Dermis blood vessel endothelial cell (primary cell): ENCODE measurements around the gene FLNA. TPM values are rescaled to one million over a fixed set of nuclear protein-coding genes. Genes with fewer than 3 reads are reported as not detected.
A peak's percentile ranks its signal among the peaks of the same experiment; 100 is the strongest.
"Not testable (repeated sequence)": the region's sequence is repeated elsewhere in the genome, so short reads cannot be mapped to it uniquely, and the experiment has no call there.

Experiments
- DNase-seq: peaks from one replicate; pipeline ENCODE4 v3.0.0; 2010
- total RNA-seq: library from RNA; depleted of rRNA; stranded (reverse); fragments of >200 nt; gene quantifications from 2 replicates; pipeline ENCODE4 v1.2.3, GENCODE V29; 2014

Gene FLNA
- total RNA-seq: 1,387 and 2,587 TPM in 2 replicates

- DNase-seq: peak; percentile 38
Measured at GRCh38 chrX:154374313-154375155, at the start of gene FLNA. Gene FLNA, minus strand, starts transcription at chrX:154374634. Its CDS starts 3,389 bp downstream, at chrX:154371245.

GRCh38 chrX:154420402-154420756, 45.9 kb upstream of the FLNA start:
- no peak for DNase-seq

DNA sequence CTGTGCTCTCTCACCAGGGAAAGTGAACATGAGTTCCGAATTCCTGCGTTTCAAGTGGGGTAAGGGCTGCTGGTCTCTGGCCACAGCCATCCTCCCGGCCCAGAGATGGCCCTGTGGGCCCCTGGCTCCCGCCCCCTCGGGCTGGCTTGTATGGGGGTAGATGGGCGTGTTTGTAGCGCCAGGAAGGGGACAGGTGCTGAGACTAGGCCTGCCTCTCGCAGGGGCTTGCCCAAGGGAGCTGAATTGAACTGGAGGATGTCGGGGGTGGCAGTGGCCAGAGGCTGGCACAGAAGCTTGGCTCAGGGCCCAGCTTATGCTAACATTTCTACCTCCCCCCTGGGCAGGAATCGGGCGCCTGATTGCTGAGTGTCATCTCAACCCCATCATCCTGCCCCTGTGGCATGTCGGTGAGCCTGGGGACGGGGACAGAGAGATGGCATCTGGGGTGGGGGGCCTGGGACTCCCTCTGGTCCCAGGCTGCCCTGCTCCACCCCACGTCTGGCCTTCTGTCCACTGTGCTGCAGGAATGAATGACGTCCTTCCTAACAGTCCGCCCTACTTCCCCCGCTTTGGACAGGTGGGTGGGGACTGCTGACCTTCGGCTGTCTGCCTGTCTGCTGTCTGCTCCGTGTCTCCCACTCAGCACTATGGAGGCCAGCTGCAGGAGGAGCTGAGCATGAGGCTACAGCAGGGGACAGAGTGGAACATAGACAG, 45.4 kb upstream of the FLNA start:
- DNase-seq: peak; percentile 50

GRCh38 chrX:154419189-154419588, 44.8 kb upstream of the FLNA start:
- no peak for DNase-seq

DNA sequence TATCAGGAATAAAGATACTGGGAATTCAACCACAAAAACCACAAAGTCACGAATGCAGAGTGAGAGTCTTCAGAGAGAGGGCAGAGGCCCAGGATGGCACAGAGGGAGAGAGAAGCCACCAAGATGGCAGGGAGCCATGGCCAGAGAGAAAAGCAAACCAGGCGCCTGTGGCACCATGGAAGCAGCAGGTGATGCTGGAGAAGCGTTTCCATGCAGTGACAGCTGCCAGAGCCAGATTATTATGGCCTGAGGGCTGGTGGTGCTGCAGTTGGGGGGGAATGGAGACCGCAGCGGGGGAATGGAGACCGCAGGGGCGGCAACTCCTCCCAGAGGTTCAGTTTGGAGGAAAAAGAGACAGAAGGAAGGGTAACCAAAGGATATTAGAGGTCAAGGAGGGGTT, 42.7 kb upstream of the FLNA start:
- DNase-seq: no peak

DNA sequence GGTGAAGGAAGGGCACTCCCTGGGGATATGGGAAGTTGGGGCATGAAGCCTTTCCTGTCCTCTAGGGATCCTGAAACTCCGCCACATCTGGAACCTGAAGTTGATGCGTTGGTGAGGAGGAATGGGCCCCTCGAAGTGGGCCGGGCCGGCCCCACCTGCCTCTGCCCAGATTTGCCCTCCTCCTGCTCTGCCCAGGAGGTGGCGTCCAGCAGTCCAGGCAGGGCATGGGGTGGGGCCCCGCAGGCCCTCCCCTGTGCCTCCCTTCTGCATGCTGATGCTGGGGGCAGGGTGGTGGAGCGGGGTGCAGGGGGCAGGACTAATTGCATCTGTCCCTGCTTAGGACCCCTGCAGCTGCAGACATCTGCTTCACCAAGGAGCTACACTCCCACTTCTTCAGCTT, 38.7 kb upstream of the FLNA start:
- DNase-seq: no peak

- DNase-seq: no peak
Measured at GRCh38 chrX:154412468-154412867, 38.0 kb upstream of the FLNA start.

GRCh38 chrX:154411981-154412340, 37.5 kb upstream of the FLNA start:
- peak; percentile 66 for DNase-seq

DNA sequence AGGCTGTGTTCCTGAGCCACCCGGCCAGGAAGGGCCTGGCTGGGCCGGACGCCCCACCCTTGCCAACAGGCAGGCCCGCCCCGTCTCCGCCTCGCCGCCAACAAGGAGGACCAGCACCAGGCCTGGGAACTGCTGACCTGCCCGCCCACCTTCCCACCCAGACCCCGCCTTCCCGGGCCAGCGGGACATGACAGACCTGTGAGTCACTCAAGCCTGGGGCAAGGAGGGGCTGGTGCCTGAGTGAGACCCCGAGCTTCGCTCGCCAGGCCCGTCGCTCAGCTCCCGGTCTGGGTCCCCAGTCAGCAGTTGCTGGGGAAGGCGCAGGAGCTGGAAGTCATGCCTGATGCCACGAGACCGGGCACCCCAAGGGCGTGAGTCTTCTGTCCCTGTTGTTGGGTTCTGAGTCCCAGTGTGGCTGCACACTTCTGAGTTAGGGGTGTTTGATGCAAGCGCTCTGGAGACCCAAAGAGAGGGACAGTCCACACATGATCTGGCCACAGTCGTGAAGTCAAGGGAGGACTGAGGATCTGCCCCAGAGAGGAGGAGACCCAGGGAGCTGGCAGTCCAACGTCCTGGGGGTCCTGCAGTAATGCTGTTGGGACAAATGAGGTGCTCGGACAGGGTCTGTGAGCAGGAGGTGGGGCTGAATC, 34.9 kb upstream of the FLNA start, which contains the start of gene DNASE1L1:
DNASE1L1 (minus strand) TSS at position 33 of the 650 bp plus-strand sequence. CDS start 3,686 bp downstream, outside the sequence.
- peak; percentile 92 for DNase-seq

DNA sequence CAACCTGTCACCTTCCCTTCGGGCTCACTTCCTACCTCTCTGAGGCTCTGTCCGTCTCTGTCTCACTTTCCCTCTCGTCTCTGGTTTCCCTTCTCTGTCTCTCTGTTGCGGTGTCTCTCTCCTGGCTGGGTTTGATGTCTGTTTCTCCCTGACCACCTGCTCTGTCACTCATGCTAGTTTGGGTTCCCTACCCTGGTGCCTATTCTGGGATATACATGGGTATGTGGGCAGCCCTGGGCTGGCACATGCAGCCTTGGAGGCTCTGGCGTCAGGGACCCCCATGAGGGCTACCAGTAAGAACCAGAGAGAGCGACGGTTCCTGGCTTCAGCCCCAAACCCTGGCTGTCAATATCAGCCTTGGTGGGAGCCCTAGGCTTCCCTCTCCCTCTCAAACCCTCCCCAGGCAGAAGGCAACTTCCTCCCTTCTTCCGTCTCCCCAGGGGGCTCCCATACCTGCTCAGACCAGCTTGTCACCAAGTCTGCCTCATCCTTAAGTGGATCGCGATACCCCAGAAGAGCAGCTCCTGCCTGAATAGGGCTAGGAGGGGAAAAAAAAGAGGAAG, 34.3 kb upstream of the FLNA start:
- DNase-seq: no peak

DNA sequence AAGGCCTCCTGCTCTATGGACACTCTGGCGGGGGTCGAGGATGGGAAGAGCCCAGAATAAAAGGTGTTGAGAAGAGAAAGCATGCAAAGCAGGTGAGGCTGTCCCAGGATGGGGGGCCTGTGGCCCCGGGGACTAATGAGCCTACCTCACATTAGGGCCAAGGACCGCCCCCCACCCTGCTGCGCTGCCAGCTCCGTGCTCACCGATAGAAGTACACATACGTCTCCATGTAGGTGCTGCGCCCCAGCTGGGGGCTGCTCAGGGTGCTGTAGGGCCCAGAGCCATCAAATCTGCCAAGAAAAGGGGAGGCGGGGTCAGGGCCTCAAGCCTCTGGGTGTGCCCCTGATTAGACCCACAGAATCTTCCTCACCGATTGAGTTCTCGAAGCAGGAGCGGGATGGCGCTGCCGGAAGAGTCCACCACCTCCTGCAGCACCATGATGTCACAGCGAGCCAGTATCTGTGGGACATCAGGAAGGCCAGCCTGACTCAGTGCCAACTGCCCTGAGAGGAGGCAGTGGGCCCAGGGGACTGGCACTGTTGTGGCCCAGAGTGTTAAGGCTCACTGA, 30.3 kb upstream of the FLNA start:
- no peak for DNase-seq

DNA sequence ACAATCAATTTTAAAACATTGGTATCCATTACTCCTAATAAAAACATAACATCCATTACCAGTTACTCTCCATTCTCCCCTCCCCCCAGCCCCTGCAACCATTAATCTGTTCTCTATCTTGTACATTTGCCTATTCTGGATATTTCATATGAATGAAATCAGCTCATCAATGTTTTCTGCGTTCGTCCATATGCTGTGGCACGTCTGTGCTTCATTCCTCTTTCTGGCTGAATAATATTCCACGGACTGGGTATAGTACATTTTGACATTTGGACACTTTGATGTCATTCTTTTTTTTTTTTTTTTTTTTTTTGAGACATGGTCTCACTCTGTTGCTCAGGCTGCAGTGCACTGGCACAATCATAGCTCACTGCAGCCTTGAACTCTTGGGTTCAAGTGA, 29.4 kb upstream of the FLNA start:
- DNase-seq: no peak

DNA sequence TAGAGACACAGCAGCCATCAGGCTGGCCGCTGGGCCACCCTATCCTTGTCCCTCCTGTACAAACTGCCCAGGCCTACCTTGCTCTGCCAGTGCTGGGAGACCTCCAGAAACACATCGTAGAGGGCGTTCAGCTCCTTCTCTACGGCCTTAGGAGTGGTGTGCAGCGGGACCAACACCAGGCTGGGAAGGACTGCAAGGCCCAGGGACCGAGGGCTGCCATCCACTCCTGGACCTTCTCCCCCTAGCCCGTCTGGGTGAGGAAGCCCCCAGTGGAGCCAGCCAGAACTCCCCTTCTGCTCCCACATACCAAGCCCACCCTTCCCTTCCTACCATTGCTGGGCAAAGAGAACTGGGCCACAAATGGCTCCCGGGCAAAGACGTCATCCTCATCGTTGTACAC, 28.8 kb upstream of the FLNA start:
- DNase-seq: no peak

GRCh38 chrX:154402622-154403127, 28.2 kb upstream of the FLNA start:
- DNase-seq: no peak

- no peak for DNase-seq
Measured at GRCh38 chrX:154401918-154402621, 27.6 kb upstream of the FLNA start.

DNA sequence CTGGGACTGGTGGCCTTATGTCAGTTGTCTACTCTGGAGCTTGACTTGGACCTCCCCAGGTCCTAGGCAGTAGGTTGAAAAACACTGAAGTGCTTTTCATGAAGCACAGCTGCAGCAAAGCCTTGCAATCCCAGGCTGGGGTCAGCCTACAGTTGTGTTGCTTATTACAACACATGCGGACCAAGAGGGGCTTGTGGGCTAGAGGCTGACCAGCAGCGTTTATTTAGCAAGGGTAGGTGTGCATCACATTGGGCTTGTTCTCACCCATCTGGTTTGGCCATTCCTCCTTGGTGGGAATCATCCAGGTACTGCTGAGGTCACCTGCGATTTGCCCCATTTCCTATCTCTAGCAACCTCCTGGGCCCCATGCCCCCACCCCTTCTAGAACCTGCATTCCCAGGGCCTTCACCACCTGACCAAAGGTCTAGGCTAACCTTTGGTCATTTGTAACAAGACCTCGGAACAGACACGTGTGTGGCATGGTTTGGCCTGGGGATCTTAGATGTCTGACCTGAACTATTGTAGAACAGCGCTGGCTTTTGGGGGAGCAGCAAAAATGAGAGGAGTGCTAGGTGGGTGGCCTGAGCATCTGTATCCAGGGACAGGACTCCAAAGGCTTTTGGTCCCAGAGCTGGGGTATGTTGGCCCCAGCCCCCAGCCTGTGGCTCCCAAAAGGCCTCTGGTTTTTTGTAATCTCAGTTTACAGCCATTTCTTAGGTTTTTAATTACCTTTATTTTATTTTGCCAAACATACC, 26.8 kb upstream of the FLNA start:
- DNase-seq: no peak

DNA sequence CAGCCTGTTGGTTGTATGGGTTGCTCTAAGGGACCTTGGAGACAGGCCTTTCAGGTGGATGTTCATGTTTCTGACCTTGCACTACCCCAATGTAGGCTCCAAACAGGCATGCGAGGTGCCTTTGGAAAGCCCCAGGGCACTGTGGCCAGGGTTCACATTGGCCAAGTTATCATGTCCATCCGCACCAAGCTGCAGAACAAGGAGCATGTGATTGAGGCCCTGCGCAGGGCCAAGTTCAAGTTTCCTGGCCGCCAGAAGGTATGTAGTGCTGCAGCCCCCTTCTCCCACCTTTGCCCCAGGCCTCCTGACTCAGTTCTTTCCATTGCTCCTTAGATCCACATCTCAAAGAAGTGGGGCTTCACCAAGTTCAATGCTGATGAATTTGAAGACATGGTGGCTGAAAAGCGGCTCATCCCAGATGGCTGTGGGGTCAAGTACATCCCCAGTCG, 26.0 kb upstream of the FLNA start:
- DNase-seq: not testable (repeated sequence)

DNA sequence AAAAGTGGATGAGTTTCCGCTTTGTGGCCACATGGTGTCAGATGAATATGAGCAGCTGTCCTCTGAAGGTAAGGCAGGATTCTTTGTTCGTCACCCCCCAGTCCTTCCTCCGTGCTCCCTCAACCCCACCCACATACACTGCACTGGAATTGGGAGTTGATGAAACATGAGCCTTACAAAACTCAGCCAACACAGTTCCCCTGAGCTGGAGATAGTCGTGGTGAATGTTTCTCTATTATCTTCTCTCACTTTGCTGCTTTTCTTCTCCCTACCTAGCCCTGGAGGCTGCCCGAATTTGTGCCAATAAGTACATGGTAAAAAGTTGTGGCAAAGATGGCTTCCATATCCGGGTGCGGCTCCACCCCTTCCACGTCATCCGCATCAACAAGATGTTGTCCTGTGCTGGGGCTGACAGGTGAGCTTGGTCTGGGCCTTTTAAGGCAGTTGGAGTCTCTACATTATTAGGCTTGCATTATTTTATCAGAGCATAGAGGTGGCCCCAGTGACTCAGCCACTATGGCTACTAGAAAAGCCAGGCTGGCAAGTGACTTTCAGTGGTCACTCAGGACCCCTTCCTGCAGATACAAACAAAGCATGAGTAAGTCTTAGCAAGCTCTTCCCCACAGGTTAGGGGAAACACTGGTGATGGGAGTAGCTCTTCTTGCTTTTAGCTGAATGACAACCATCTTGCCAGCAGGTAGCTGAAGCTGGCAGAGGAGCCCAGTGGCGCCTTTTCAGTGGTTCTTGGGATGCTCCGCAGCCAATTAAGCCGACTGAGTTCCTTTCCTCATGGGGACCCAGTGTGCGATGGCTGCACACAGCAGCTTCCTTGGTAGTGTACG, 25.3 kb upstream of the FLNA start:
- no peak for DNase-seq

- DNase-seq: peak; percentile 85
Measured at GRCh38 chrX:154398668-154399526, 24.5 kb upstream of the FLNA start.
